ENCODE results near the gene SAG. TPM values are rescaled to one million over a fixed set of nuclear protein-coding genes. Genes with fewer than 3 reads are reported as not detected.
"Not testable (repeated sequence)": the region's sequence is repeated elsewhere in the genome, so short reads cannot be mapped to it uniquely, and the experiment has no call there.

Gene SAG
- total and polyA plus RNA-seq, 5 experiments from 2014 or later: 1.2 TPM; not detected in 4

DNA sequence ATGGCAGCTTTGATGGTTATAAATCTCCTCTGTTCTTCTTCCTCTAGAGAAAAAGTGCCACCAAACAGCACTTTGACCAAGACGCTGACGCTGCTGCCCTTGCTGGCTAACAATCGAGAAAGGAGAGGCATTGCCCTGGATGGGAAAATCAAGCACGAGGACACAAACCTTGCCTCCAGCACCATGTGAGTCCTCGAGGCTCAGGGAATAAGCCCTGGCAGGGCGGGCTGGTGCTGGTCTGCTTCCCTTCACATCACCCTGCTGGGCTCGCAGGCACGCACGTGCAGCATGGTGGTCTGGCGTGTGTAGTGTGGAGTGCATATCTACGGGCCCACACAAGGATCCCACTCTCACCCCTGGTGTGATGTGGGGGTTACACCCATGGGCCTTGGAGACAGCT, 27.3 kb downstream of the SAG start:
- POLR2A ChIA-PET: interaction anchor here (0.6 kb wide), 1 partner anchor 67 kb away, joined by 4 read pairs; no protein-coding TSS in a partner anchor
- peak overlapping the region in 1 of 10 donors; percentile 10 for H3K4me3 Mint-ChIP-seq
- no peaks in the 10 kb centered on the region for H3K36me3 Mint-ChIP-seq
- peaks cover 0 to 4% (median 0%) of the 10 kb centered on the region in 9 donors for H3K9me3 Mint-ChIP-seq
- peaks cover 28 to 80% (median 47%) of the 10 kb centered on the region in 4 donors for H3K4me1 Mint-ChIP-seq
- ATAC-seq: no peak
- H3K27ac Mint-ChIP-seq: peak overlapping the region in 5 of 10 donors; percentile 28 to 77 (median 72)
- DNase-seq: no peak
- H3K27me3 Mint-ChIP-seq: no peaks in the 10 kb centered on the region

GRCh38 chr2:233336091-233336490, 28.5 kb downstream of the SAG start:
- ATAC-seq, DNase-seq, H3K27me3 Mint-ChIP-seq, H3K36me3 Mint-ChIP-seq, H3K4me3 Mint-ChIP-seq, H3K9me3 Mint-ChIP-seq: not testable (repeated sequence)
- POLR2A ChIA-PET: interaction anchor here (0.7 to 0.8 kb wide), 3 partner anchors 11 to 68 kb away, joined by 3 to 5 read pairs (median 4); no protein-coding TSS in a partner anchor
- Mint-ChIP-seq H3K4me1 (peaks cover 25 to 71% (median 41%) of the 10 kb centered on the region in 4 donors), H3K27ac (peak overlapping the region in 5 of 10 donors; percentile 17 to 79 (median 38))

- H3K4me1 Mint-ChIP-seq: peaks cover 22 to 67% (median 37%) of the 10 kb centered on the region in 4 donors
- no peak for ATAC-seq
- H3K9me3 Mint-ChIP-seq: peaks cover 0 to under 1% (median 0%) of the 10 kb centered on the region in 9 donors
- H3K36me3 Mint-ChIP-seq: no peaks in the 10 kb centered on the region
- DNase-seq: no peak
- H3K27ac Mint-ChIP-seq: peak overlapping the region in 3 of 10 donors; percentile 17 to 53 (median 24)
- no peaks in the 10 kb centered on the region for H3K27me3 Mint-ChIP-seq
- POLR2A ChIA-PET: interaction anchor here (0.7 kb wide), 1 partner anchor 30 kb away, joined by 4 read pairs; no protein-coding TSS in a partner anchor
- H3K4me3 Mint-ChIP-seq: no peak overlapping the region
Observed at GRCh38 chr2:233336541-233336940, 28.9 kb downstream of the SAG start.

- H3K27ac Mint-ChIP-seq: peak overlapping the region in 3 of 10 donors; percentile 32 to 81 (median 42)
- POLR2A ChIA-PET: interaction anchor here (1.7 kb wide), 1 partner anchor 9 kb away, joined by 5 read pairs; no protein-coding TSS in a partner anchor
- H3K4me1 Mint-ChIP-seq: peaks cover 16 to 58% (median 27%) of the 10 kb centered on the region in 4 donors
- H3K27me3 Mint-ChIP-seq: no peaks in the 10 kb centered on the region
- ATAC-seq (no peak), DNase-seq (no peak)
- H3K9me3 Mint-ChIP-seq: no peaks in the 10 kb centered on the region
- H3K4me3 Mint-ChIP-seq: no peak overlapping the region
- no peaks in the 10 kb centered on the region for H3K36me3 Mint-ChIP-seq
Observed at GRCh38 chr2:233338046-233338445, 30.4 kb downstream of the SAG start.

- Mint-ChIP-seq H3K27ac (peak overlapping the region in 2 of 10 donors; percentile 59 to 88), H3K27me3 (no peaks in the 10 kb centered on the region), H3K9me3 (no peaks in the 10 kb centered on the region), H3K36me3 (no peaks in the 10 kb centered on the region), H3K4me1 (peaks cover 9 to 49% (median 21%) of the 10 kb centered on the region in 4 donors), H3K4me3 (no peak overlapping the region)
- POLR2A ChIA-PET: interaction anchor here (1.7 kb wide), 1 partner anchor 8 kb away, joined by 5 read pairs; no protein-coding TSS in a partner anchor
- DNase-seq (no peak), ATAC-seq (no peak)
Observed at GRCh38 chr2:233338812-233339368, 31.3 kb downstream of the SAG start.

DNA sequence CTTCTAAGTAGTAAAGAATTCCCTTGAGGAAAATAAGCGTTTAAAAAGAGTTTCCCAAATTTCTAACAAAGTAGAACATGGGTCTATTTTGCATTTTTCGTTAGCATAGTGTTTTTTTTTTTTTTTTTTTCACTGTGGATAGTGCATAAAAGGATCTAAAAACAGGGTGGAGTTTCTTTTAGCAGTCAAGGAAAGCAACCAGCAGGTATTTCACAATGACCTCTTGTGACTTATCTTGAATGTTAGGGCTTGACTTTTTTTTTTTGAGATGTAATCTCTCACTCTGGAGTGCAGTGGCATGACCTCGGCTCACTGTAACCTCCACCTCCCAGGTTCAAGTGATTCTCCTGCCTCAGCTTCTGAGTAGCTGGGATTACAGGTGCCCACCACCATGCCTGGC, 31.8 kb downstream of the SAG start:
- DNase-seq (no peak), ATAC-seq (no peak)
- H3K27ac Mint-ChIP-seq: peak overlapping the region in 1 of 10 donors; percentile 59
- no peak overlapping the region for H3K4me3 Mint-ChIP-seq
- no peaks in the 10 kb centered on the region for H3K9me3 Mint-ChIP-seq
- H3K36me3 Mint-ChIP-seq: no peaks in the 10 kb centered on the region
- peaks cover 6 to 44% (median 18%) of the 10 kb centered on the region in 4 donors for H3K4me1 Mint-ChIP-seq
- POLR2A ChIA-PET: interaction anchor here (0.7 kb wide), 1 partner anchor 60 kb away, joined by 5 read pairs; no protein-coding TSS in a partner anchor
- no peaks in the 10 kb centered on the region for H3K27me3 Mint-ChIP-seq

DNA sequence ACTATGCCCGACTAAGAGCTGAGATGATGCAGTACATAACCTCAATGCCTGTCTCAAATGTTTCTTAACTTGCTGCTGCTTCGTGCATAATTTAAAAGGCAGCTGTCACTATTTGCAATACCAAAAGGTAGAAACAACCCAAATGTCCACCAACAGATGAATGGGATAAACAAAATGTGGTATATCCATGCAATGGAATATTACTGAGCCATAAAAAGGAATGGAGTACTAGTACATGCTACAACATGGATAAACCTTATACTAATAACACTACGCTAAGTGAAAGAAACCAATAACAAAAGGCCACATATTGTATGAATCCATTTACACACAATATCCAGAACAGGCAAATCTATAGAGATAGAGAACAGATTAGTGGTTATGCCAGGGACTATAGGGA, 33.7 kb downstream of the SAG start:
- Mint-ChIP-seq H3K9me3 (no peaks in the 10 kb centered on the region), H3K4me3 (no peak overlapping the region), H3K4me1 (peaks cover 6 to 30% (median 12%) of the 10 kb centered on the region in 4 donors), H3K27me3 (no peaks in the 10 kb centered on the region), H3K36me3 (no peaks in the 10 kb centered on the region), H3K27ac (no peak overlapping the region)
- POLR2A ChIA-PET: no interaction called here
- DNase-seq (no peak), ATAC-seq (no peak)

GRCh38 chr2:233342301-233342700, 34.7 kb downstream of the SAG start:
- Mint-ChIP-seq H3K4me1 (peaks cover 6 to 27% (median 14%) of the 10 kb centered on the region in 4 donors), H3K36me3 (no peaks in the 10 kb centered on the region), H3K27ac (no peak overlapping the region), H3K27me3 (no peaks in the 10 kb centered on the region), H3K9me3 (no peaks in the 10 kb centered on the region), H3K4me3 (no peak overlapping the region)
- no peak for ATAC-seq
- no peak for DNase-seq
- POLR2A ChIA-PET: interaction anchor here (0.7 to 1.0 kb wide), 4 partner anchors 10 to 21 kb away, joined by 3 to 4 read pairs (median 4); no protein-coding TSS in a partner anchor

DNA sequence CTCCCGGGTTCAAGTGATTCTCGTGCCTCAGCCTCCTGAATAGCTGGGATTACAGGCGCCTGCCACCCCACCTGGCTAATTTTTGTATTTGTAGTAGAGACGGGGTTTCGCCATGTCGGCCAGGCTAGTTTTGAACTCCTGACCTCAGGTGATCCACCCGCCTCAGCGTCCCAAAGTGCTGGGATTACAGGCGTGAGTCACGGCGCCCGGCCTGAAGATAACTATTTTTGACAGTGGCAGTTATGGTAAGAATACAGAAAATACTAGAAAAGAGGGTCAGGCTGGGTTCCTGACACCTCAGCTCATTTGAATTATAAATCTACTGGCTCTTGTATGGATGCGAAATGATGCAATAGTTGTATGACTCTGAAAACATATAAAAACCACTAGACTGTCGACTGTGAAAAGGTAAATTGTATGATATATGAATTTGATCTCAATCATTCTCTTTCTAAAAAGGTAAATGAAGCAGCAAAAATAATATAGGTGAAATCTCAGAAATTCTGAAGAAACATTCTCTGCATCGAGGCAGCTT, 35.6 kb downstream of the SAG start:
- Mint-ChIP-seq H3K27me3 (no peaks in the 10 kb centered on the region), H3K4me3 (no peak overlapping the region), H3K36me3 (no peaks in the 10 kb centered on the region), H3K9me3 (no peaks in the 10 kb centered on the region), H3K27ac (no peak overlapping the region), H3K4me1 (peaks cover 7 to 26% (median 10%) of the 10 kb centered on the region in 4 donors)
- ATAC-seq (no peak), DNase-seq (no peak)
- POLR2A ChIA-PET: interaction anchor here (0.6 to 1.0 kb wide), 4 partner anchors 12 to 108 kb away, joined by 3 to 4 read pairs (median 3); no protein-coding TSS in a partner anchor

- DNase-seq (peak in 1 of 10 donors; percentile 23), ATAC-seq (no peak)
- Mint-ChIP-seq H3K36me3 (no peaks in the 10 kb centered on the region), H3K9me3 (no peaks in the 10 kb centered on the region), H3K27me3 (no peaks in the 10 kb centered on the region), H3K4me3 (no peak overlapping the region), H3K27ac (no peak overlapping the region), H3K4me1 (peaks cover 11 to 40% (median 30%) of the 10 kb centered on the region in 4 donors)
- POLR2A ChIA-PET: interaction anchor here (1.6 kb wide), 1 partner anchor 8 kb away, joined by 5 read pairs; no protein-coding TSS in a partner anchor
Observed at GRCh38 chr2:233346376-233346775, 38.8 kb downstream of the SAG start.

DNA sequence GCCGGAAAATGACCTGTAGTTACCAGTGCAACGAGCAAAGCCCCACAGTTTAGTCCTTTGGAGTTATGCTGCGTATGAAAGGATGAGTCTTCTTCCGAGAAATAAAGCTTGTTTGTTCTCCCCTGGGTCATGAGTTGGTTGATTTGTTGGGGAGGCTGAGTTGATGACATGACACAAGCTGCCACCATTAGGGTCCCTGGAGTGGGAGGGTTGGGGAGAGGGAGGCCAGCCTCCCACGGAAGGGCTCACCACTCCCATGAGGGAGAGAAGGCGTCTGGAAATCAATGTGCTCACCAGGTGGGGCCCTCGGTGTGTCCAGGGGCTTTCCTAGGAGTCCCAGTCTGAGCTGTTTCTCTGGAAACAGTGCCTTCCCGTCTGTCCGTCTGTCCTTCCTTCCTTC, 39.3 kb downstream of the SAG start:
- H3K4me3 Mint-ChIP-seq: no peak overlapping the region
- ATAC-seq (no peak), DNase-seq (no peak)
- H3K9me3 Mint-ChIP-seq: no peaks in the 10 kb centered on the region
- H3K27ac Mint-ChIP-seq: peak overlapping the region in 1 of 10 donors; percentile 10
- no peaks in the 10 kb centered on the region for H3K36me3 Mint-ChIP-seq
- POLR2A ChIA-PET: interaction anchor here (1.6 kb wide), 1 partner anchor 9 kb away, joined by 5 read pairs; no protein-coding TSS in a partner anchor
- no peaks in the 10 kb centered on the region for H3K27me3 Mint-ChIP-seq
- H3K4me1 Mint-ChIP-seq: peaks cover 10 to 43% (median 32%) of the 10 kb centered on the region in 4 donors

- Mint-ChIP-seq H3K4me1 (peaks cover 22 to 58% (median 51%) of the 10 kb centered on the region in 4 donors), H3K27ac (peak overlapping the region in 5 of 10 donors; percentile 35 to 78 (median 52)), H3K4me3 (peak overlapping the region in 3 of 10 donors; percentile 13 to 81 (median 45)), H3K27me3 (no peaks in the 10 kb centered on the region), H3K36me3 (no peaks in the 10 kb centered on the region), H3K9me3 (no peaks in the 10 kb centered on the region)
- POLR2A ChIA-PET: interaction anchor here (0.6 to 1.2 kb wide), 2 partner anchors 17 to 116 kb away, joined by 3 to 5 read pairs; no protein-coding TSS in a partner anchor
- peak in 1 of 10 donors; percentile 60 for DNase-seq
- ATAC-seq: no peak
Observed at GRCh38 chr2:233349005-233349998, 41.7 kb downstream of the SAG start.

Data from naive thymus-derived CD8-positive, alpha-beta T cell (primary cell).